ENCODE data around the gene MXD3. TPM values are rescaled to one million over a fixed set of nuclear protein-coding genes. Genes with fewer than 3 reads are reported as not detected.
A peak's percentile ranks its signal among the peaks of the same experiment; 100 is the strongest.

The MXD3 gene
- polyA plus RNA-seq, 3 donors from 2014 or later = 2.1 to 4.2 (median 4.1) TPM

- H3K4me3 Mint-ChIP-seq = peak overlapping the region in 1 of 5 donors; percentile 44
- H3K4me1 Mint-ChIP-seq = peaks cover 56 to 57% of the 10 kb centered on the region in 2 donors
- H3K27ac Mint-ChIP-seq = peak overlapping the region in 3 of 6 donors; percentile 42 to 87 (median 73)
- peaks cover 0 to 6% (median 5%) of the 10 kb centered on the region in 3 donors for H3K27me3 Mint-ChIP-seq (ENCODE audit: low read depth in 3 of 3)
- no peak for DNase-seq
- no peaks in the 10 kb centered on the region for H3K9me3 Mint-ChIP-seq
- peaks cover 23 to 55% (median 44%) of the 10 kb centered on the region in 3 donors for H3K36me3 Mint-ChIP-seq
Measured at GRCh38 chr5:177336603-177337494, 25.2 kb upstream of the MXD3 start.

- Mint-ChIP-seq H3K27ac (peak overlapping the region in 3 of 6 donors; percentile 42 to 87 (median 73)), H3K36me3 (peaks cover 23 to 56% (median 43%) of the 10 kb centered on the region in 3 donors), H3K27me3 (ENCODE audit: low read depth in 3 of 3) (peaks cover 0 to 6% (median 5%) of the 10 kb centered on the region in 3 donors), H3K4me3 (peak overlapping the region in 2 of 5 donors; percentile 9 to 44), H3K4me1 (peaks cover 63 to 64% of the 10 kb centered on the region in 2 donors), H3K9me3 (no peaks in the 10 kb centered on the region)
- peak in 1 of 3 donors; percentile 39 for DNase-seq
Measured at GRCh38 chr5:177336112-177336511, 24.4 kb upstream of the MXD3 start.

- peaks cover 0 to 6% (median 5%) of the 10 kb centered on the region in 3 donors for H3K27me3 Mint-ChIP-seq (ENCODE audit: low read depth in 3 of 3)
- peak overlapping the region in 1 of 5 donors; percentile 34 for H3K4me3 Mint-ChIP-seq
- H3K4me1 Mint-ChIP-seq = peaks cover 68% of the 10 kb centered on the region in 2 donors
- peak overlapping the region in 1 of 6 donors; percentile 42 for H3K27ac Mint-ChIP-seq
- no peaks in the 10 kb centered on the region for H3K9me3 Mint-ChIP-seq
- no peak for DNase-seq
- peaks cover 24 to 57% (median 43%) of the 10 kb centered on the region in 3 donors for H3K36me3 Mint-ChIP-seq
Measured at GRCh38 chr5:177335701-177336065, 24.0 kb upstream of the MXD3 start.

- H3K4me3 Mint-ChIP-seq = no peak overlapping the region
- no peaks in the 10 kb centered on the region for H3K9me3 Mint-ChIP-seq
- H3K4me1 Mint-ChIP-seq = peaks cover 72% of the 10 kb centered on the region in 2 donors
- DNase-seq = no peak
- H3K36me3 Mint-ChIP-seq = peaks cover 30 to 63% (median 42%) of the 10 kb centered on the region in 3 donors
- H3K27me3 Mint-ChIP-seq (ENCODE audit: low read depth in 3 of 3) = peaks cover 0 to 6% (median 5%) of the 10 kb centered on the region in 3 donors
- H3K27ac Mint-ChIP-seq = peak overlapping the region in 1 of 6 donors; percentile 24
Measured at GRCh38 chr5:177334781-177335700, 23.3 kb upstream of the MXD3 start.

- no peak for DNase-seq
- H3K4me1 Mint-ChIP-seq = peaks cover 72% of the 10 kb centered on the region in 2 donors
- H3K27ac Mint-ChIP-seq = no peak overlapping the region
- H3K36me3 Mint-ChIP-seq = peaks cover 28 to 62% (median 34%) of the 10 kb centered on the region in 3 donors
- H3K27me3 Mint-ChIP-seq (ENCODE audit: low read depth in 3 of 3) = peaks cover 0 to 6% (median 3%) of the 10 kb centered on the region in 3 donors
- H3K9me3 Mint-ChIP-seq = no peaks in the 10 kb centered on the region
- no peak overlapping the region for H3K4me3 Mint-ChIP-seq
Measured at GRCh38 chr5:177334155-177334551, 22.5 kb upstream of the MXD3 start.

GRCh38 chr5:177333420-177334154 is 21.9 kb upstream of the MXD3 start:
- peaks cover 69 to 71% of the 10 kb centered on the region in 2 donors for H3K4me1 Mint-ChIP-seq

GRCh38 chr5:177332896-177333260 is 21.2 kb upstream of the MXD3 start:
- Mint-ChIP-seq H3K4me1 (peaks cover 69 to 72% of the 10 kb centered on the region in 2 donors), H3K27me3 (ENCODE audit: low read depth in 3 of 3) (peaks cover 0 to 11% (median 5%) of the 10 kb centered on the region in 3 donors), H3K27ac (peak overlapping the region in 2 of 6 donors; percentile 39 to 85)

More at GRCh38 chr5:177333420-177334154, 21.9 kb upstream of the MXD3 start:
- peaks cover 28 to 58% (median 34%) of the 10 kb centered on the region in 3 donors for H3K36me3 Mint-ChIP-seq
- peak overlapping the region in 3 of 6 donors; percentile 31 to 70 (median 59) for H3K27ac Mint-ChIP-seq
- peak overlapping the region in 3 of 5 donors; percentile 33 to 60 (median 49) for H3K4me3 Mint-ChIP-seq
- H3K27me3 Mint-ChIP-seq (ENCODE audit: low read depth in 3 of 3) = peaks cover 0 to 6% (median under 1%) of the 10 kb centered on the region in 3 donors
- no peak for DNase-seq
- no peaks in the 10 kb centered on the region for H3K9me3 Mint-ChIP-seq

GRCh38 chr5:177332031-177332895 is 20.6 kb upstream of the MXD3 start:
- Mint-ChIP-seq H3K27me3 (ENCODE audit: low read depth in 3 of 3) (peaks cover 0 to 13% (median 8%) of the 10 kb centered on the region in 3 donors), H3K36me3 (peaks cover 28 to 53% (median 34%) of the 10 kb centered on the region in 3 donors), H3K4me1 (peaks cover 71 to 74% of the 10 kb centered on the region in 2 donors), H3K4me3 (peak overlapping the region in 4 of 5 donors; percentile 47 to 80 (median 76)), H3K27ac (peak overlapping the region in 5 of 6 donors; percentile 86 to 93 (median 90)), H3K9me3 (no peaks in the 10 kb centered on the region)
- DNase-seq = no peak

More at GRCh38 chr5:177332896-177333260, 21.2 kb upstream of the MXD3 start:
- peak in 1 of 3 donors; percentile 23 for DNase-seq
- Mint-ChIP-seq H3K9me3 (no peaks in the 10 kb centered on the region), H3K36me3 (peaks cover 28 to 57% (median 34%) of the 10 kb centered on the region in 3 donors), H3K4me3 (peak overlapping the region in 4 of 5 donors; percentile 20 to 56 (median 41))

GRCh38 chr5:177330991-177331842 is 19.5 kb upstream of the MXD3 start:
- peaks cover 0 to 9% (median 8%) of the 10 kb centered on the region in 3 donors for H3K27me3 Mint-ChIP-seq (ENCODE audit: low read depth in 3 of 3)
- H3K27ac Mint-ChIP-seq = peak overlapping the region; percentile 77 to 93 (median 88)
- peaks cover 25 to 48% (median 30%) of the 10 kb centered on the region in 3 donors for H3K36me3 Mint-ChIP-seq
- peak; percentile 64 to 69 (median 64) for DNase-seq
- H3K4me1 Mint-ChIP-seq = peaks cover 71 to 75% of the 10 kb centered on the region in 2 donors
- H3K4me3 Mint-ChIP-seq = peak overlapping the region; percentile 60 to 80 (median 77)
- no peaks in the 10 kb centered on the region for H3K9me3 Mint-ChIP-seq

GRCh38 chr5:177329883-177330282 is 18.2 kb upstream of the MXD3 start:
- Mint-ChIP-seq H3K27me3 (ENCODE audit: low read depth in 3 of 3) (peaks cover 0 to 9% (median 8%) of the 10 kb centered on the region in 3 donors), H3K4me3 (peak overlapping the region; percentile 27 to 80 (median 49)), H3K4me1 (peaks cover 75 to 76% of the 10 kb centered on the region in 2 donors), H3K36me3 (peaks cover 20 to 37% (median 21%) of the 10 kb centered on the region in 3 donors), H3K27ac (peak overlapping the region; percentile 74 to 91 (median 85)), H3K9me3 (no peaks in the 10 kb centered on the region)
- no peak for DNase-seq
